Activated T-cell treated with anti-CD3 and anti-CD28 coated beads, Interleukin-2, amount 50 U/mL, for 4 hours (primary cell): Measurements from ENCODE around the gene WTAP. TPM values are rescaled to one million over a fixed set of nuclear protein-coding genes. Genes with fewer than 3 reads are reported as not detected.

Experiments used
- ATAC-seq, 2 donors: fragments of 200-7000 bp; cut with Tn5 transposase; one replicate each; pipeline ENCODE4 v1.10.0; 2021
- DNase-seq: peaks from one replicate; pipeline ENCODE4 v3.0.0-alpha.2; 2020
- H3K27me3 Mint-ChIP-seq: one replicate; pipeline ENCODE4 v1.8.0; 2021; ENCODE audit warnings: low read depth, mixed read lengths
- H3K36me3 Mint-ChIP-seq: one replicate; pipeline ENCODE4 v1.8.0; 2022; ENCODE audit warnings: mixed read lengths; ENCODE audit not compliant: insufficient read depth
- H3K4me1 Mint-ChIP-seq: one replicate; pipeline ENCODE4 v1.8.0; 2021; ENCODE audit warnings: low read depth, mixed read lengths
- H3K4me3 Mint-ChIP-seq: one replicate; pipeline ENCODE4 v1.8.0; 2021; ENCODE audit warnings: mild to moderate bottlenecking, moderate library complexity, mixed read lengths
- H3K9me3 Mint-ChIP-seq: one replicate; pipeline ENCODE4 v1.8.0; 2021; ENCODE audit warnings: mixed read lengths
- total RNA-seq, 3 donors: library from RNA; stranded (reverse); gene quantifications; one replicate each; pipeline ENCODE4 v1.2.1, GENCODE V29; 2021

The WTAP gene
- total RNA-seq, 3 donors from 2014 or later = 103 to 108 (median 104) TPM

- peaks cover 39% of the 10 kb centered on the region for H3K36me3 Mint-ChIP-seq
- DNase-seq (no peak), ATAC-seq (no peak)
- H3K9me3 Mint-ChIP-seq = no peaks in the 10 kb centered on the region
- peaks cover 10% of the 10 kb centered on the region for H3K4me1 Mint-ChIP-seq
- H3K4me3 Mint-ChIP-seq = no peak overlapping the region
- H3K27me3 Mint-ChIP-seq = no peaks in the 10 kb centered on the region
Observed at GRCh38 chr6:159754959-159755914, 27.9 kb downstream of the WTAP start.

DNA sequence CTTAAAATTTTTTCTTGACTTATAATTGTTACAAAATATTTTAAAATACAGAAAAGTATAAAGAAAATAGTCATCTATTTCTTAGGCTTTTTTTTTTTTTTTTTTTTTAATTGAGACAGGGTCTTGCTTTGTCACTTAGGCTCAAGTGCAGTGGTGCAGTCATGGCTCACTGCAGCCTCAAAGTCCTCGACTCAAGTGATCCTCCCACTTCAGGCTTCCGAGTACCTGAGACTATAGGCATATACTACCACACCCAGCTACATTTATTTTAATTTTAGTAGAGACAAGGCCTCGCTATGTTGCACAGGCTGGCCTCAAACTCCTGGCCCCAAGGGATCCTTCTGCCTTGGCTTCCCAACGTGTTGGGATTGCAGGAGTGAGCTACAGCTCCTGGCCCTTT, 29.2 kb downstream of the WTAP start:
- Mint-ChIP-seq H3K4me3 (no peak overlapping the region), H3K4me1 (peaks cover 20% of the 10 kb centered on the region), H3K9me3 (no peaks in the 10 kb centered on the region), H3K36me3 (peaks cover 36% of the 10 kb centered on the region), H3K27me3 (no peaks in the 10 kb centered on the region)
- ATAC-seq = no peak
- no peak for DNase-seq

- H3K36me3 Mint-ChIP-seq = peaks cover 30% of the 10 kb centered on the region
- no peak for DNase-seq
- H3K4me3 Mint-ChIP-seq = no peak overlapping the region
- H3K9me3 Mint-ChIP-seq = no peaks in the 10 kb centered on the region
- no peaks in the 10 kb centered on the region for H3K27me3 Mint-ChIP-seq
- H3K4me1 Mint-ChIP-seq = peaks cover 30% of the 10 kb centered on the region
- ATAC-seq = no peak
Observed at GRCh38 chr6:159758031-159759001, 31.0 kb downstream of the WTAP start.

GRCh38 chr6:159759645-159760044, 32.3 kb downstream of the WTAP start:
- DNase-seq (no peak), ATAC-seq (no peak)
- no peaks in the 10 kb centered on the region for H3K9me3 Mint-ChIP-seq
- H3K36me3 Mint-ChIP-seq = peaks cover 25% of the 10 kb centered on the region
- peaks cover 30% of the 10 kb centered on the region for H3K4me1 Mint-ChIP-seq
- H3K4me3 Mint-ChIP-seq = peak overlapping the region; percentile 29
- no peaks in the 10 kb centered on the region for H3K27me3 Mint-ChIP-seq

GRCh38 chr6:159760602-159761057, 33.3 kb downstream of the WTAP start:
- no peak for ATAC-seq
- Mint-ChIP-seq H3K9me3 (no peaks in the 10 kb centered on the region), H3K4me1 (peaks cover 28% of the 10 kb centered on the region), H3K4me3 (peak overlapping the region; percentile 92), H3K27me3 (no peaks in the 10 kb centered on the region), H3K36me3 (peaks cover 19% of the 10 kb centered on the region)
- no peak for DNase-seq

DNA sequence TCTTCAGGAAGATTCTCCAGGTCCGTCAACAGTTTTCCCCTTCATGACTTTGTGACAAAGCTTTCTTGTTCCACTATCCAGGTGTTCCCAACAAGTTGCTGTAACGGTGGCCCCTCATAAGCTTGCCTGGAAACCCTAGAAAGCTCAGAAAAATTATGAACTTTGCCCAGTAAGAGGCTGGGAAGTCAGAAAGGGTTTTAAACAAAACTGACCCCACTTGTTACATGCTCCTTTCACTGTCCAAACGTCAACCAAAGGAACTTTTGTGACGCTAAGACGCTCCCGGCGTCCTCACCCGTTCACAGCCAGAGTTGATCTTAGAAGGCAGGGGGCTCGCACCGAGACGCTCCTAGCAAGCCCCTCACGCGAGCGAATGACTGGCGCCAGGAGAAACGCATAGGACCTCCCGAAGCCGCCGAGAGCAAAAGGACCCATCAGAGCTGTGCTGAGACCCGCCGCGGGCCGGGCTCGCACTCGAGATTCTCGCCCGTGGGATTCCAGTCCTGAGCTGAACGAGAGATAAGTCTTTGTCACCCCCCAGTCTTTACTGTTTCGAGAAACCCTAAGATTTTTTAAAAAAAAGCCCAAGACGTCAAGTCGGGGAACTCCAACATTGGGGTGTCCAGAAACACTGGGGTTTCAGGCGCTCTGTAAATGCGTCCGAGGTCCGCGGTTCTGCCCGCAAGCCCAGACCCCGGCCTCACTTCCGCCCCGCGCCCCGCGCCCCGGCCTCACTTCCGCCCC, 34.0 kb downstream of the WTAP start:
- Mint-ChIP-seq H3K4me1 (peaks cover 28% of the 10 kb centered on the region), H3K4me3 (peak overlapping the region; percentile 92), H3K36me3 (peaks cover 17% of the 10 kb centered on the region), H3K27me3 (no peaks in the 10 kb centered on the region), H3K9me3 (no peaks in the 10 kb centered on the region)
- DNase-seq = peak; percentile 12
- ATAC-seq = peak; percentile 3

DNA sequence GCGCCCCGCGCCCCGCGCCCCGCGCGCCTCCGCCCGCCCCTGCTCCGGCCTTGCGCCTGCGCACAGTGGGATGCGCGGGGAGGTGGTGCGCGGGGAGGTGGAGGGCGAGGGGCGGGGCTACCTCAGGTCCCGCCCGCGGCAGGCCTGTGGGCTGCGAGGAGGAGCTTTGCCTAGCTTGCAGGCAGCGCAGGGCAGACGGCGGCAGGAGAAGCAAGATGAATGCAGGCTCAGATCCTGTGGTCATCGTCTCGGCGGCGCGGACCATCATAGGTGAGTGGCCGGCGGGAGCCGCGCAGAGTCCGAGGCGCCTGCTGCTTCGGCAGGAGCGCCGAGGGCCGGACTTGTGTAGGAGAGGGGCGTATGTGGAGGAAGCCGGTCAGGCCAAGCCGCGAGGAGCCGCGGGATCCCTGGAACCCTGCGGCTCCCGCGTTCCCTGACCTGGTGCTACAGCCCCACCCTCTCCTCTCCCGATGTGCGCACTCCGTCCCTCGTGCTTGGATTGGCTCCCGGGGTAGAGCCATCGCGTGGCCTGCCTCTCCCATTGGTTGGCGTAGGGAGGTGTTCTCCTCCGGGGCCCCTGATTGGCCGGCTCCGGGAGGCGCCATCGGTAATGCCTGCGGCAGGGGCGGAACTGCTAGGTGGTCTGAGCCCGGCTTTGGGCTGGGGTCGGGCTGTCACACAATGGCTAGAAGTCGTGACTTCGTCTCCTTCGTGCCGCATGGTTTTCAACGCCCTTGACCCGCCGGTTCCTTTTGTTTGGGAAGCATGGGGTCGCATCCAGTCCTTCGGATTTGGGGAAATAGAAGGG, 34.8 kb downstream of the WTAP start, which contains the start of gene ACAT2:
Gene ACAT2 (plus strand): TSS at position 173 of the 808 bp plus-strand sequence. CDS start 43 bp downstream, at position 216.
- ATAC-seq (peak; percentile 97), DNase-seq (peak; percentile 85)
- Mint-ChIP-seq H3K36me3 (peaks cover 20% of the 10 kb centered on the region), H3K4me3 (peak within 1 kb of the TSS; percentile 92), H3K4me1 (peaks cover 28% of the 10 kb centered on the region), H3K27me3 (no peaks in the 10 kb centered on the region), H3K9me3 (no peaks in the 10 kb centered on the region)

DNA sequence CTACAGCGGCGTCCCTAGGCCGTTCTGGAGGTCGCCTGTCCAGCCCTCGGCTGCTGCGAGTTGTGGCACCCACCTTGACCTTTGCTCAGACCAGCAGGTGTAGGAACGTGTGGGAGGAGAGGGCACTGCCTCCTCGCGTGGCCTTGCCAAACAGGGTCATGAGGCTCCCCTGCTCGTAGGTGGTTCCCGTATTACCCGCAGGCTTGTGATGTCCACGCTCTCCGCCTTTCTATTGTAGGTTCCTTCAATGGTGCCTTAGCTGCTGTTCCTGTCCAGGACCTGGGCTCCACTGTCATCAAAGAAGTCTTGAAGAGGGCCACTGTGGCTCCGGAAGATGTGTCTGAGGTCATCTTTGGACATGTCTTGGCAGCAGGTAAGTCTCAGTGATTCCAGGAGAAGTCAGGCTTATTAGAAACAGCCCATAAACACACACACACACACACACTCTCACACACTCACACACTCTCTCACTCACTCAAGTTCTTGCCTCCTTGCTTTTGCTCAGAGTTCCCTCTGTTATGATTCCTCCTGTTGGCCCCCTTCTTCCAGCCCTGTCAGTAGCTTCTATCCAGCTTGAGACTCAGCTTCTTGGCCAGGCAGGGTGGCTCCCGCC, 35.5 kb downstream of the WTAP start:
- H3K4me1 Mint-ChIP-seq = peaks cover 27% of the 10 kb centered on the region
- H3K4me3 Mint-ChIP-seq = peak overlapping the region; percentile 92
- H3K36me3 Mint-ChIP-seq = peaks cover 20% of the 10 kb centered on the region
- DNase-seq (no peak), ATAC-seq (no peak)
- no peaks in the 10 kb centered on the region for H3K9me3 Mint-ChIP-seq
- no peaks in the 10 kb centered on the region for H3K27me3 Mint-ChIP-seq

DNA sequence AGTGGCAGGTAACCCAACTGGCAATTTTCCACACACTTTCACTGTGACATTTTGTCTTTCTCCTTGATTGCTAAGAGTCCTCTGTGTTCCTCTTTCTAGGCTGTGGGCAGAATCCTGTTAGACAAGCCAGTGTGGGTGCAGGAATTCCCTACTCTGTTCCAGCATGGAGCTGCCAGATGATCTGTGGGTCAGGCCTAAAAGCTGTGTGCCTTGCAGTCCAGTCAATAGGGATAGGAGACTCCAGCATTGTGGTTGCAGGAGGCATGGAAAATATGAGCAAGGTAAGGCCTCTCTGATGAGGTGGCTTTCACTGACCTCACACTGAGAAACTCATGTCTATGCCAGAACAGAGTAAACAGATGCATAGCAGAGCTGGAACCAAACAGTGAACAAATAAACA, 39.6 kb downstream of the WTAP start:
- ATAC-seq = no peak
- no peaks in the 10 kb centered on the region for H3K27me3 Mint-ChIP-seq

GRCh38 chr6:159769470-159769869, 42.2 kb downstream of the WTAP start:
- Mint-ChIP-seq H3K36me3 (peaks cover 37% of the 10 kb centered on the region), H3K4me1 (no peaks in the 10 kb centered on the region), H3K9me3 (no peaks in the 10 kb centered on the region), H3K4me3 (no peak overlapping the region), H3K27me3 (no peaks in the 10 kb centered on the region)
- DNase-seq = no peak
- no peak for ATAC-seq

More for the DNA sequence above, 39.6 kb downstream of the WTAP start:
- peaks cover 10% of the 10 kb centered on the region for H3K4me1 Mint-ChIP-seq
- H3K36me3 Mint-ChIP-seq = peaks cover 37% of the 10 kb centered on the region
- no peak overlapping the region for H3K4me3 Mint-ChIP-seq
- no peak for DNase-seq
- H3K9me3 Mint-ChIP-seq = no peaks in the 10 kb centered on the region

- Mint-ChIP-seq H3K36me3 (peaks cover 40% of the 10 kb centered on the region), H3K4me1 (no peaks in the 10 kb centered on the region)
Observed at GRCh38 chr6:159772196-159772595, 44.9 kb downstream of the WTAP start.

DNA sequence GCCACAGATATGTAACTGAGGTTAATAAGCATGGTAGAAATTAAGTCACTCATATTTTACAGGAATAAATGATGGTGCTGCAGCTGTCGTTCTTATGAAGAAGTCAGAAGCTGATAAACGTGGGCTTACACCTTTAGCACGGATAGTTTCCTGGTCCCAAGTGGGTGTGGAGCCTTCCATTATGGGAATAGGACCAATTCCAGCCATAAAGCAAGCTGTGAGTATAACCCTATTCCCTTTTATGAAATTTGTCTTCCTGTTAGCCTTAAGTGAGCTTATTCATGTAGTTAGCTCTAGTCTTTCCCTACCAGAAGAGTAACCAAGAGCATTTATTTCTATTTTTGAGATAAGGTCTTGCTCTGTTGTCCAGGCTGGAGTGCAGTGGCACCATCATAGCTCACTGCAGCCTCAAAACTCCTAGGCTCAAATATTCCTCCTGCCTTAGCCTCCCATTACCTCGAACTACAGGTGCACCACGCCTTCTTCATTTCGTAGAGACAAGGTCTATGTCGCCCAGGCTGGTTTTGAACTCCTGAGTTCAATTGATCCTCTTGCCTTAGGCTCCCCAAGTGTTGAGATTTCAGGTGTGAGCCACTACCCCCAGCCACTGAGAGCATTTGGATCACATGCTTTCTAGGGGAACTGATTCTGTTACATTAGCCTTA, 50.1 kb downstream of the WTAP start:
- ATAC-seq (no peak), DNase-seq (no peak)
- Mint-ChIP-seq H3K9me3 (no peaks in the 10 kb centered on the region), H3K27me3 (no peaks in the 10 kb centered on the region), H3K4me1 (peaks cover 7% of the 10 kb centered on the region), H3K36me3 (peaks cover 45% of the 10 kb centered on the region), H3K4me3 (no peak overlapping the region)

More at GRCh38 chr6:159772196-159772595, 44.9 kb downstream of the WTAP start:
- Mint-ChIP-seq H3K4me3 (no peak overlapping the region), H3K27me3 (no peaks in the 10 kb centered on the region), H3K9me3 (no peaks in the 10 kb centered on the region)
- no peak for ATAC-seq
- no peak for DNase-seq
